Subcutaneous abdominal adipose tissue (tissue), 5 donors: ENCODE measurements around the gene CLCN6.
A peak's percentile ranks its signal among the peaks of the same experiment; 100 is the strongest.

Experiments
- H3K27ac ChIP-seq: one replicate; pipeline ENCODE4 v1.7.0; 2013; ENCODE audit warnings: low read depth, mild to moderate bottlenecking, inconsistent platforms, low read length, moderate library complexity
- H3K27me3 ChIP-seq, 5 donors: one replicate each; pipeline ENCODE4 v1.7.0; 2013; ENCODE audit warnings: low read length in 5 of 5, inconsistent platforms in 1 of 5; ENCODE audit not compliant: control insufficient read depth in 5 of 5, insufficient read depth in 4 of 5
- H3K36me3 ChIP-seq, 5 donors: one replicate each; pipeline ENCODE4 v1.7.0; 2013; ENCODE audit warnings: low read length in 5 of 5; ENCODE audit not compliant: control insufficient read depth in 5 of 5, insufficient read depth in 5 of 5
- H3K4me1 ChIP-seq, 5 donors: one replicate each; pipeline ENCODE4 v1.7.0; 2013; ENCODE audit warnings: low read length in 5 of 5, mild to moderate bottlenecking in 3 of 5, moderate library complexity in 1 of 5; ENCODE audit not compliant: control insufficient read depth in 5 of 5, insufficient read depth in 5 of 5
- H3K4me3 ChIP-seq, 5 donors: one replicate each; pipeline ENCODE4 v1.7.0; 2013; ENCODE audit warnings: low read length in 5 of 5, low read depth in 1 of 5
- H3K9ac ChIP-seq, 5 donors: one replicate each; pipeline ENCODE4 v1.7.0; 2013; ENCODE audit warnings: low read length in 5 of 5, mild to moderate bottlenecking in 4 of 5, moderate library complexity in 3 of 5
- H3K9me3 ChIP-seq, 5 donors: one replicate each; pipeline ENCODE4 v1.7.0; 2013; ENCODE audit warnings: low read length in 5 of 5; ENCODE audit not compliant: control insufficient read depth in 5 of 5
- donor health status: healthy.
- donor health status: healthy.
- donor health status: healthy.
- donor health status: healthy.
- donor health status: healthy.

CLCN6 gene

DNA sequence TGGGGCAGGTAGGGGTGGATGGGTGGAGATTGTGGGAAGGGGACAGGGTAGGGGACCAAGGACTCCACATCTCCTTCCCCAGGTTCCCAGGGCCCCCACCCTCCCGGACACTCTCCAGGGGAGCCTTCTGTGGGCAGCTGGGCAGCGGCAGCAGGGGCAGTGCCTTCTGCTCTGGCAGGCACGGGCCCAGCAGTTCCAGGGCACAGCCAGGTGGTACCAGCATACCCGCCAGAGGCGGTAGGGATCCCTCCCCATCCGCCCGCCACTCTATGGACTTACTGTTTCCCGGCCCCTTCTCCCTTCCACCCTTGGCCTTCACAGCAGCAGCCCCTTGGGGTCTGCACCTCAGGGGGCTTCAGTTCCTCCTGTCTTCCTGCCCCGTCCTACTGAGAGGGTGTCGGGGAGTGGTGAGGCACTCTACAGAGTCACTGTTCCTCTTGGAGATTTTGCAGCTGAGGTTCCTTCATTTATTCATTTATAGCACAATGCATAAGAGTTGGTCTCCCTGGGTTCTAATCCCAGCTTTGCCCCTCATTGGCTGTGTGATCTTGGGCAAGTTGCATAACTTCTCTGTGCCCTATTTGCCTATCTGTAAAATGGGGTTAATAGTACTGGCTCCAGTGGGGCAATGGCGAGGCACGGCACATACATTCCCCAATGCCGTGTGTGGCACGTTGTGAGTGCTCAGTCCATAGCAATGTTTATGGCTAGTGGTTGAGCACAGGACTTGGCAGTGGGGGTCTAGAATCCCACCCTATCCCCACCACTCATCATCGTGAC, 27.0 kb upstream of the CLCN6 start:
- Histone ChIP-seq H3K36me3 (no peaks in the 10 kb centered on the region), H3K9me3 (no peaks in the 10 kb centered on the region), H3K27ac (no peak overlapping the region), H3K27me3 (peaks cover 0 to 2% (median 0%) of the 10 kb centered on the region in 5 donors), H3K9ac (no peak overlapping the region), H3K4me1 (peaks cover 0 to 2% (median 0%) of the 10 kb centered on the region in 5 donors), H3K4me3 (no peak overlapping the region)

- Histone ChIP-seq H3K9me3 (no peaks in the 10 kb centered on the region), H3K4me3 (no peak overlapping the region), H3K27me3 (peaks cover 0 to 2% (median 0%) of the 10 kb centered on the region in 5 donors)
Measured at GRCh38 chr1:11779715-11780379, 26.1 kb upstream of the CLCN6 start.

GRCh38 chr1:11780380-11781147, 25.4 kb upstream of the CLCN6 start:
- no peak overlapping the region for H3K27ac ChIP-seq
- H3K9ac ChIP-seq: no peak overlapping the region
- no peak overlapping the region for H3K4me3 ChIP-seq
- peaks cover 2 to 16% (median 12%) of the 10 kb centered on the region in 5 donors for H3K4me1 ChIP-seq
- no peaks in the 10 kb centered on the region for H3K9me3 ChIP-seq
- no peaks in the 10 kb centered on the region for H3K36me3 ChIP-seq
- peaks cover 0 to 2% (median 0%) of the 10 kb centered on the region in 5 donors for H3K27me3 ChIP-seq

More at GRCh38 chr1:11779715-11780379, 26.1 kb upstream of the CLCN6 start:
- H3K27ac ChIP-seq: no peak overlapping the region
- no peak overlapping the region for H3K9ac ChIP-seq
- peaks cover 2 to 9% (median 4%) of the 10 kb centered on the region in 5 donors for H3K4me1 ChIP-seq
- H3K36me3 ChIP-seq: no peaks in the 10 kb centered on the region

- H3K36me3 ChIP-seq: no peaks in the 10 kb centered on the region
- peaks cover 2 to 22% (median 12%) of the 10 kb centered on the region in 5 donors for H3K4me1 ChIP-seq
- H3K9me3 ChIP-seq: no peaks in the 10 kb centered on the region
- no peak overlapping the region for H3K27ac ChIP-seq
- H3K4me3 ChIP-seq: no peak overlapping the region
- peaks cover 0 to 2% (median 0%) of the 10 kb centered on the region in 5 donors for H3K27me3 ChIP-seq
- H3K9ac ChIP-seq: no peak overlapping the region
Measured at GRCh38 chr1:11781297-11781696, 24.7 kb upstream of the CLCN6 start.

DNA sequence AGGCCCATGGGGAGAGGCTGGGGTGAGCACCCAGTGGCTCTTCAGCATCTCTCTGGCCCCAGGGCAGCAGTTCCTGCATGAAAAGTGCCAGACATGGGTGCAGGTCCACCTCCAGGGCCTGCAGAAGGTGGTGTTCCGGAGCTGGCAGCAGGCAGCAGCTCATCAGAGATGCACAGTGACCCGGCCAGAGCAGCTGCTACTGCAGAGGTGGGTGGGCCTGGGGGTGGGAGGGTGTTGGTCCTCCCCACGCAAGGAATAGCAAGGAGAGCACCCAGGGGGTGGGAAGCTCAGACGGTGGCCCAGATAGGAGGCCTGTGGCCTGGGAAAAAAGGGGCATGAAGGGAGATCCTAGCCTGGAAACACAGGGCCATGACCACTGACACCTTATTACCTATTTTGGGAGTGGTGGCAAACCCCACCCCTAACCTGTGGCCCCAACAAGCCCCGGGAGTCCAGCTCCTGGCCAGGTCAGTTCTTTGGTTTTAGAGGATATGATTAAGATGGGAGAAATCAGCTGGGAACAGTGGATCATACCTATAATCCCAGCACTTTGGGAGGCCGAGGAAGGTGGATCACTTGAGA, 23.8 kb upstream of the CLCN6 start:
- Histone ChIP-seq H3K4me3 (no peak overlapping the region), H3K4me1 (peaks cover 5 to 30% (median 16%) of the 10 kb centered on the region in 5 donors), H3K27ac (no peak overlapping the region), H3K36me3 (no peaks in the 10 kb centered on the region), H3K9me3 (no peaks in the 10 kb centered on the region), H3K9ac (no peak overlapping the region), H3K27me3 (peaks cover 0 to 2% (median 0%) of the 10 kb centered on the region in 5 donors)

DNA sequence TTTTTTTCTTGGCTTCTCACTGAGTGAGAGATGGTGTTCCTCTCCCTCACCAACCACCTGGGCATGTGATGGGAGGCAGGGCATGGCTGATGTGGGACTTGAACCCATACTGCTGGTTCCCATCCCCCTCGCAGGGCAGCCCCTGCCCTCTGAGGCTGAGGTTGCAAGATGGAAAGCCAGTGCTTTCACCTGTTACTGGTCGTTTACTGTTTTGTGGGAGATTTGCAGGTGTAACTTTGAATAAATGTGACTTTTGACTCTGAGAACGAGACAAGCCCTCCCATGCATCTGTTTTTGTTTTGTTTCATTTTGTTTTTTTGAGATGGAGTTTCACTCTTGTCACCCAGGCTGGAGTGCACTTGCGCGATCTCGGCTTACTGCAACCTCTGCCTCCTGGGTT, 22.4 kb upstream of the CLCN6 start:
- Histone ChIP-seq H3K9me3 (no peaks in the 10 kb centered on the region), H3K4me3 (no peak overlapping the region), H3K27ac (no peak overlapping the region), H3K27me3 (peaks cover 0 to 2% (median 0%) of the 10 kb centered on the region in 5 donors), H3K9ac (no peak overlapping the region), H3K36me3 (peaks cover 0 to 5% (median 0%) of the 10 kb centered on the region in 5 donors), H3K4me1 (peaks cover 8 to 44% (median 29%) of the 10 kb centered on the region in 5 donors)

GRCh38 chr1:11784256-11784992, 21.6 kb upstream of the CLCN6 start:
- H3K9ac ChIP-seq: peak overlapping the region in 3 of 5 donors; percentile 5 to 69 (median 32)
- no peak overlapping the region for H3K27ac ChIP-seq
- peak overlapping the region in 3 of 5 donors; percentile 44 to 63 (median 46) for H3K4me3 ChIP-seq
- H3K4me1 ChIP-seq: peaks cover 8 to 52% (median 36%) of the 10 kb centered on the region in 5 donors
- peaks cover 0 to 7% (median 0%) of the 10 kb centered on the region in 5 donors for H3K36me3 ChIP-seq
- H3K9me3 ChIP-seq: no peaks in the 10 kb centered on the region
- H3K27me3 ChIP-seq: peaks cover 0 to 2% (median 0%) of the 10 kb centered on the region in 5 donors

DNA sequence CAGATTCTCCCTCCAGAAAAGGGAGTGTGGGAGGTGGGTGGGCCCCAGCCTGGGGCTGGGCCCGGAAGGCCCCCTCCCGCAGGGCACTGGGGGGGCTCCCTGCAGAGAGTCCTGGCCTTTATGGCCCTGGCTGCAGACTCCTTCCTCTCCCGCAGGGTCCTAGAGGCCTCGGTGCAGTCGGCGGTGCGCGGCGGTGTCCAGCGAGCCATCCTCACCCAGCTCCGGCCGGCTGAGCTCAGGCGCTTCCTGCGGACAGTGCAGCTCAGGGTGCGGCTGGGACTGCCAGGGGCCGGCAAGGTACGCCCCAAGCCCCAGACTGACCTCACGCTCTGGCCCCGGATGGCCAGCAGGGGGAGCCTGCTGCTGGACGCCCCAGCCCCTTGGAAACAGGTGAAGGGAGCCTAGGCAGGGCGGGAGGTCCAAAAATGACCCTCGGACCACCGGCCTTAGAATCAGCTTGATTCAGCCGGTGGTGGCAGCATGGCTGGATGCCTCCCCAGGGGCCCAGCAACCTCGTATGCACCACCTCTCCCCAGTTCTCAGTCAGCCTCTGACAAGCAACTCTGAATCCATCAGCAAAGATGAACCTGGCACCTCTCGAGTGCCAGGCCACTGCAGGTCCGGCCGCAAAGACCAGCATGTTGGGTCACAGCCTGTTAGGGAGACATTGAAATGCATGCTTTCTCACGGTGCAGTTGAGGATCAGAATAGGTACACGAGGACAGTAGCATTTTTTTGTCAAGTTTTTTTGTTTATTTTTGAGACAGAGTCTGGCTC, 20.8 kb upstream of the CLCN6 start:
- Histone ChIP-seq H3K27me3 (peaks cover 0 to 2% (median 0%) of the 10 kb centered on the region in 5 donors), H3K4me3 (peak overlapping the region in 3 of 5 donors; percentile 44 to 63 (median 46)), H3K9ac (peak overlapping the region in 3 of 5 donors; percentile 21 to 69 (median 32)), H3K36me3 (peaks cover 0 to 11% (median 5%) of the 10 kb centered on the region in 5 donors), H3K4me1 (peaks cover 9 to 60% (median 44%) of the 10 kb centered on the region in 5 donors), H3K9me3 (no peaks in the 10 kb centered on the region), H3K27ac (no peak overlapping the region)
